WTC11 (cell line): ENCODE measurements around the gene HS3ST4. TPM values are rescaled to one million over a fixed set of nuclear protein-coding genes. Genes with fewer than 3 reads are reported as not detected.

Experiments
- ATAC-seq: fragments of 200-7000 bp; cut with Tn5 transposase; 2 replicates; pipeline ENCODE4 v1.10.0; 2021; ENCODE audit warnings: mild to moderate bottlenecking, moderate library complexity
- CTCF ChIA-PET: fragments of 300-600 bp; sonication (Branson Sonifier 250); formaldehyde crosslinking; loops from one replicate; lab custom pipeline; 2021; ENCODE audit warnings: antibody characterized with exemption; lab: Charles Lee
- POLR2A ChIA-PET: fragments of 350-600 bp; sonication (Branson Sonifier 250); formaldehyde crosslinking; loops from one replicate; lab custom pipeline; 2021; ENCODE audit warnings: antibody characterized with exemption; lab: Charles Lee
- DNase-seq: peaks from one replicate; pipeline ENCODE4 v3.0.0; 2021; ENCODE audit warnings: low spot score
- H3K27ac Mint-ChIP-seq: 2 replicates; pipeline ENCODE4 v1.8.0; 2021; ENCODE audit warnings: mixed read lengths
- H3K27me3 Mint-ChIP-seq: 2 replicates; pipeline ENCODE4 v1.8.0; 2021; ENCODE audit warnings: low read depth, mild to moderate bottlenecking, moderate library complexity, mixed read lengths
- H3K36me3 Mint-ChIP-seq: 2 replicates; pipeline ENCODE4 v1.8.0; 2021; ENCODE audit warnings: mixed read lengths
- H3K4me1 Mint-ChIP-seq: 2 replicates; pipeline ENCODE4 v1.8.0; 2022; ENCODE audit warnings: mixed read lengths
- H3K4me3 Mint-ChIP-seq: 2 replicates; pipeline ENCODE4 v1.8.0; 2021; ENCODE audit warnings: mild to moderate bottlenecking, moderate library complexity, mixed read lengths
- H3K9me3 Mint-ChIP-seq: 2 replicates; pipeline ENCODE4 v1.8.0; 2021; ENCODE audit warnings: mixed read lengths
- CBFB ChIP-seq: sonication (generic); formaldehyde crosslinking; IDR thresholded peaks from 2 replicates; pipeline ENCODE4 v1.8.1; 2022; ENCODE audit warnings: mild to moderate bottlenecking, low read depth, missing genetic modification reagents
- ETV6 ChIP-seq: sonication (generic); formaldehyde crosslinking; IDR thresholded peaks from 2 replicates; pipeline ENCODE4 v1.8.1; 2022; ENCODE audit warnings: mild to moderate bottlenecking, missing genetic modification reagents
- FOXJ3 ChIP-seq: sonication (generic); formaldehyde crosslinking; IDR thresholded peaks from 2 replicates; pipeline ENCODE4 v1.9.0; 2021; ENCODE audit warnings: missing genetic modification reagents, mild to moderate bottlenecking, borderline replicate concordance
- FOXP1 ChIP-seq: sonication (generic); formaldehyde crosslinking; IDR thresholded peaks from 2 replicates; pipeline ENCODE4 v1.8.0; 2022; ENCODE audit warnings: missing genetic modification reagents, mild to moderate bottlenecking, moderate library complexity, borderline replicate concordance
- NFE2L1 ChIP-seq: sonication (generic); formaldehyde crosslinking; IDR thresholded peaks from 2 replicates; pipeline ENCODE4 v1.8.1; 2023; ENCODE audit warnings: missing genetic modification reagents
- PRRX2 ChIP-seq: fragments of 250-450 bp; sonication (Bioruptor Pico); IDR thresholded peaks from 2 replicates; pipeline ENCODE4 v1.8.0; 2021; ENCODE audit warnings: mild to moderate bottlenecking
- RORB ChIP-seq: fragments of 250-450 bp; sonication (Bioruptor Pico); IDR thresholded peaks from 2 replicates; pipeline ENCODE4 v1.9.0; 2021; ENCODE audit warnings: mild to moderate bottlenecking
- SMAD3 ChIP-seq: sonication (generic); formaldehyde crosslinking; IDR thresholded peaks from 2 replicates; pipeline ENCODE4 v1.8.0; 2022; ENCODE audit warnings: missing genetic modification reagents, mild to moderate bottlenecking, borderline replicate concordance
- TP53 ChIP-seq: sonication (generic); formaldehyde crosslinking; IDR thresholded peaks from 2 replicates; pipeline ENCODE4 v1.8.1; 2023; ENCODE audit warnings: mild to moderate bottlenecking, missing genetic modification reagents
- ZBTB21 ChIP-seq: sonication (generic); formaldehyde crosslinking; IDR thresholded peaks from 2 replicates; pipeline ENCODE4 v1.8.1; 2023; ENCODE audit warnings: mild to moderate bottlenecking, missing genetic modification reagents, borderline replicate concordance
- ZNF121 ChIP-seq: sonication (generic); formaldehyde crosslinking; IDR thresholded peaks from 2 replicates; pipeline ENCODE4 v1.8.0; 2023; ENCODE audit warnings: missing genetic modification reagents
- ZNF138 ChIP-seq: sonication (generic); formaldehyde crosslinking; conservative IDR thresholded peaks from 2 replicates; pipeline ENCODE4 v1.8.1; 2022; ENCODE audit warnings: mild to moderate bottlenecking, moderate library complexity, missing genetic modification reagents
- ZNF219 ChIP-seq: sonication (generic); formaldehyde crosslinking; IDR thresholded peaks from 2 replicates; pipeline ENCODE4 v1.8.0; 2023; ENCODE audit warnings: missing genetic modification reagents, mild to moderate bottlenecking, borderline replicate concordance
- ZNF263 ChIP-seq: sonication (generic); formaldehyde crosslinking; IDR thresholded peaks from 2 replicates; pipeline ENCODE4 v1.8.1; 2022; ENCODE audit warnings: low read depth, mild to moderate bottlenecking, moderate library complexity, missing genetic modification reagents
- total RNA-seq: library from RNA; stranded (reverse); gene quantifications from 3 replicates; pipeline ENCODE4 v1.2.3, GENCODE V29; 2021
- TF ChIP-seq, protein P1 (sequence below): sonication (generic); formaldehyde crosslinking; IDR thresholded peaks from 2 replicates; pipeline ENCODE4 v1.8.1; 2022; ENCODE audit warnings: low read depth, mild to moderate bottlenecking, moderate library complexity, missing genetic modification reagents, borderline replicate concordance
- TF ChIP-seq, protein P2 (sequence below): sonication (generic); formaldehyde crosslinking; IDR thresholded peaks from 2 replicates; pipeline ENCODE4 v1.8.1; 2023; ENCODE audit warnings: mild to moderate bottlenecking, missing genetic modification reagents, moderate library complexity
- TF ChIP-seq, protein P3 (sequence below): sonication (generic); formaldehyde crosslinking; IDR thresholded peaks from 2 replicates; pipeline ENCODE4 v1.8.1; 2022; ENCODE audit warnings: mild to moderate bottlenecking, missing genetic modification reagents, moderate library complexity, borderline replicate concordance
- TF ChIP-seq, protein P4 (sequence below): sonication (generic); formaldehyde crosslinking; IDR thresholded peaks from 2 replicates; pipeline ENCODE4 v1.8.1; 2022; ENCODE audit warnings: missing genetic modification reagents, borderline replicate concordance
- TF ChIP-seq, protein P5 (sequence below): sonication (generic); formaldehyde crosslinking; IDR thresholded peaks from 2 replicates; pipeline ENCODE4 v1.8.0; 2023; ENCODE audit warnings: missing genetic modification reagents

HS3ST4 gene
- total RNA-seq, 1 experiment from 2014 or later, result 5.4 TPM

DNA sequence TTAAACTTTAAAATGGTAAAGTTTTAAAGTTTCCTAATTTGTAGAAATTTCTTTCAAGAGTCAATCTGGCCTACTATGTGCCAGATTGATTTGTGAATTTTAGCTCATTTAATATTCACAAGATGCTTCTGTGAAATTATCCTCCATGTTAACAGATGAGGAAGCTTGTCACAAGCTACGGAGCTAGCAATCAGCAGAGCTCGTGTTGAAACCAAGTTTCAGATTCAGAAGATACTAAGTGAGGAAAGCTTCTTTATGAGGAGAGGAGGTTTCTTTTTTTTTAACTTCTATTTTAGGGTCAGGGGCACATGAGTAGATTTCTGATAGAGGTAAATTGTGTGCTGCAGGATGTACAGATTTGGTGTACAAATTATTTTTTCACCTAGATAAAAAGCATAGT, 135.9 kb downstream of the HS3ST4 start:
- H3K4me1 Mint-ChIP-seq, result no peaks in the 10 kb centered on the region
- H3K27ac Mint-ChIP-seq, result no peak overlapping the region
- CTCF ChIA-PET, result no interaction called here

DNA sequence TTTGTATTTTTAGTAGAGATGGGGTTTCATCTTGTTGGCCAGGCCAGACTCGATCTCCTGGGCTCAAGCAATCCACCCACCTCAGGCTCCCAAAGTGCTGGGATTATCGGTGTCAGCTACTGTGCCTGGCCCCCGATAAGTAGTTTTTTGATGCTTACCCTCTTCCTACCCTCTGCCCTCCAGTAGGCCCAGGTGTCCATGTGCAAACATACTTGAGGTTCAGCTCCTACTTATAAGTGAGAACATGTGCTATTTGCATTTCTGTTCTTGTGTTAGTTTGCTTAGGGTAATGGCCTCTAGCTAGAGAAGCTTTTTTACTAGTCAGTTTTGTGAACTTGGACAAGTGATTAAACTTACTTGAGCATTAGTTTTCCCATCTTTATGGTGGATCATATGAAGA, 136.8 kb downstream of the HS3ST4 start:
- Mint-ChIP-seq H3K27ac (no peak overlapping the region), H3K9me3 (peaks cover 43% of the 10 kb centered on the region), H3K36me3 (peaks cover 30% of the 10 kb centered on the region), H3K27me3 (no peaks in the 10 kb centered on the region; the same call in 1 of the 2 replicates), H3K4me3 (no peak overlapping the region), H3K4me1 (peaks cover under 1% of the 10 kb centered on the region)
- ChIA-PET POLR2A (no interaction called here), CTCF (no interaction called here)
- DNase-seq (no peak), ATAC-seq (no peak)
- TF ChIP-seq FOXJ3 (no peak), PRRX2 (CRISPR knock-in tag) (no peak), FOXP1 (no peak), CBFB (CRISPR knock-in tag) (no peak), SMAD3 (CRISPR knock-in tag) (no peak), ZBTB21 (no peak), ZNF219 (no peak), TP53 (no peak), NFE2L1 (CRISPR knock-in tag) (no peak), ZNF121 (no peak), ZNF138 (CRISPR knock-in tag) (no peak), RORB (no peak), ETV6 (no peak)
- TF ChIP-seq, protein P1, sequence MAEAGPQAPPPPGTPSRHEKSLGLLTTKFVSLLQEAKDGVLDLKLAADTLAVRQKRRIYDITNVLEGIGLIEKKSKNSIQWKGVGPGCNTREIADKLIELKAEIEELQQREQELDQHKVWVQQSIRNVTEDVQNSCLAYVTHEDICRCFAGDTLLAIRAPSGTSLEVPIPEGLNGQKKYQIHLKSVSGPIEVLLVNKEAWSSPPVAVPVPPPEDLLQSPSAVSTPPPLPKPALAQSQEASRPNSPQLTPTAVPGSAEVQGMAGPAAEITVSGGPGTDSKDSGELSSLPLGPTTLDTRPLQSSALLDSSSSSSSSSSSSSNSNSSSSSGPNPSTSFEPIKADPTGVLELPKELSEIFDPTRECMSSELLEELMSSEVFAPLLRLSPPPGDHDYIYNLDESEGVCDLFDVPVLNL (CRISPR knock-in tag), result no peak
- TF ChIP-seq, protein P2, sequence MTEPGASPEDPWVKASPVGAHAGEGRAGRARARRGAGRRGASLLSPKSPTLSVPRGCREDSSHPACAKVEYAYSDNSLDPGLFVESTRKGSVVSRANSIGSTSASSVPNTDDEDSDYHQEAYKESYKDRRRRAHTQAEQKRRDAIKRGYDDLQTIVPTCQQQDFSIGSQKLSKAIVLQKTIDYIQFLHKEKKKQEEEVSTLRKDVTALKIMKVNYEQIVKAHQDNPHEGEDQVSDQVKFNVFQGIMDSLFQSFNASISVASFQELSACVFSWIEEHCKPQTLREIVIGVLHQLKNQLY (CRISPR knock-in tag), result no peak
- TF ChIP-seq, protein P3, sequence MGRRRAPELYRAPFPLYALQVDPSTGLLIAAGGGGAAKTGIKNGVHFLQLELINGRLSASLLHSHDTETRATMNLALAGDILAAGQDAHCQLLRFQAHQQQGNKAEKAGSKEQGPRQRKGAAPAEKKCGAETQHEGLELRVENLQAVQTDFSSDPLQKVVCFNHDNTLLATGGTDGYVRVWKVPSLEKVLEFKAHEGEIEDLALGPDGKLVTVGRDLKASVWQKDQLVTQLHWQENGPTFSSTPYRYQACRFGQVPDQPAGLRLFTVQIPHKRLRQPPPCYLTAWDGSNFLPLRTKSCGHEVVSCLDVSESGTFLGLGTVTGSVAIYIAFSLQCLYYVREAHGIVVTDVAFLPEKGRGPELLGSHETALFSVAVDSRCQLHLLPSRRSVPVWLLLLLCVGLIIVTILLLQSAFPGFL (CRISPR knock-in tag), result no peak
- TF ChIP-seq, protein P4, sequence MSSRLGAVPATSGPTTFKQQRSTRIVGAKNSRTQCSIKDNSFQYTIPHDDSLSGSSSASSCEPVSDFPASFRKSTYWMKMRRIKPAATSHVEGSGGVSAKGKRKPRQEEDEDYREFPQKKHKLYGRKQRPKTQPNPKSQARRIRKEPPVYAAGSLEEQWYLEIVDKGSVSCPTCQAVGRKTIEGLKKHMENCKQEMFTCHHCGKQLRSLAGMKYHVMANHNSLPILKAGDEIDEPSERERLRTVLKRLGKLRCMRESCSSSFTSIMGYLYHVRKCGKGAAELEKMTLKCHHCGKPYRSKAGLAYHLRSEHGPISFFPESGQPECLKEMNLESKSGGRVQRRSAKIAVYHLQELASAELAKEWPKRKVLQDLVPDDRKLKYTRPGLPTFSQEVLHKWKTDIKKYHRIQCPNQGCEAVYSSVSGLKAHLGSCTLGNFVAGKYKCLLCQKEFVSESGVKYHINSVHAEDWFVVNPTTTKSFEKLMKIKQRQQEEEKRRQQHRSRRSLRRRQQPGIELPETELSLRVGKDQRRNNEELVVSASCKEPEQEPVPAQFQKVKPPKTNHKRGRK (CRISPR knock-in tag), result no peak

More for the DNA sequence above, 135.9 kb downstream of the HS3ST4 start:
- Mint-ChIP-seq H3K36me3 (peaks cover 30% of the 10 kb centered on the region), H3K27me3 (no peaks in the 10 kb centered on the region; the same call in 1 of the 2 replicates), H3K4me3 (no peak overlapping the region), H3K9me3 (peaks cover 43% of the 10 kb centered on the region)
- TF ChIP-seq, protein P5, sequence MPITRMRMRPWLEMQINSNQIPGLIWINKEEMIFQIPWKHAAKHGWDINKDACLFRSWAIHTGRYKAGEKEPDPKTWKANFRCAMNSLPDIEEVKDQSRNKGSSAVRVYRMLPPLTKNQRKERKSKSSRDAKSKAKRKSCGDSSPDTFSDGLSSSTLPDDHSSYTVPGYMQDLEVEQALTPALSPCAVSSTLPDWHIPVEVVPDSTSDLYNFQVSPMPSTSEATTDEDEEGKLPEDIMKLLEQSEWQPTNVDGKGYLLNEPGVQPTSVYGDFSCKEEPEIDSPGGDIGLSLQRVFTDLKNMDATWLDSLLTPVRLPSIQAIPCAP (CRISPR knock-in tag), result no peak
- TF ChIP-seq SMAD3 (CRISPR knock-in tag) (no peak), ZNF263 (CRISPR knock-in tag) (no peak)
- TF ChIP-seq, protein P1 (CRISPR knock-in tag), result no peak
- DNase-seq (no peak), ATAC-seq (no peak)
- POLR2A ChIA-PET, result no interaction called here
